Esophagus muscularis mucosa (tissue), 4 donors: ENCODE measurements around the gene C2orf81. TPM values are rescaled to one million over a fixed set of nuclear protein-coding genes. Genes with fewer than 3 reads are reported as not detected.
"Not testable (repeated sequence)": the region's sequence is repeated elsewhere in the genome, so short reads cannot be mapped to it uniquely, and the experiment has no call there.

Experiments
- DNase-seq: peaks from one replicate; pipeline ENCODE4 v3.0.0-alpha.2; 2017; ENCODE audit errors: extremely low spot score
- H3K27ac ChIP-seq, 4 donors: fragments of 200-600 bp; sonication (generic); replicated peaks in 1 of 4; 1 replicate in 3 of 4; 2 replicates in 1 of 4; pipeline ENCODE4 v1.5.1; 2016 to 2019; ENCODE audit warnings: mild to moderate bottlenecking in 1 of 4
- H3K27me3 ChIP-seq, 4 donors: fragments of 200-600 bp; sonication (generic); one replicate each; pipeline versions ENCODE4 v1.5.1 to v1.6.0; 2016 to 2019
- H3K36me3 ChIP-seq, 4 donors: fragments of 200-600 bp; sonication (generic); one replicate each; pipeline ENCODE4 v1.5.1; 2016 to 2019
- H3K4me1 ChIP-seq, 4 donors: fragments of 200-600 bp; sonication (generic); one replicate each; pipeline ENCODE4 v1.5.1; 2016 to 2019
- H3K4me3 ChIP-seq, 4 donors: fragments of 200-600 bp; sonication (generic); 1 replicate in 2 of 4; 2 replicates in 2 of 4; pipeline ENCODE4 v1.5.1; 2016 to 2019; ENCODE audit warnings: mild to moderate bottlenecking in 4 of 4, moderate library complexity in 1 of 4
- H3K9me3 ChIP-seq, 4 donors: fragments of 200-600 bp; sonication (generic); 1 replicate in 3 of 4; 2 replicates in 1 of 4; pipeline ENCODE4 v1.5.1; 2016 to 2019
- CTCF ChIP-seq, 3 experiments: fragments of 200-600 bp in 2 of 3; fragments of 450-650 bp in 1 of 3; sonication (generic) in 2 of 3; IDR thresholded peaks; one replicate each; pipeline ENCODE4 v1.5.1; 2017 to 2019; ENCODE audit warnings: antibody characterized with exemption in 3 of 3, mild to moderate bottlenecking in 2 of 3, moderate library complexity in 1 of 3
- EP300 ChIP-seq: sonication (generic); formaldehyde crosslinking; IDR thresholded peaks from one replicate; pipeline ENCODE4 v1.6.1; 2017; ENCODE audit warnings: antibody characterized with exemption
- POLR2A ChIP-seq: fragments of 450-650 bp; IDR thresholded peaks from one replicate; pipeline ENCODE4 v1.6.1; 2017; ENCODE audit warnings: antibody characterized with exemption, moderate library complexity, mild to moderate bottlenecking, low read depth
- POLR2AphosphoS5 ChIP-seq, 2 donors: sonication (generic); formaldehyde crosslinking; IDR thresholded peaks; one replicate each; pipeline ENCODE4 v1.6.1; 2017; ENCODE audit warnings: antibody characterized with exemption in 2 of 2
- WGBS: methylation state at CpG from one replicate; pipeline ENCODE4 v1.1.5; 2018; 5-methylcytosine and 5-hydroxymethylcytosine counted together
- intact Hi-C: fragments of 100-400 bp; cut with DNase I; formaldehyde crosslinking; loops from one replicate; pipeline ENCODE4 v1.15.1; 2023
- total RNA-seq, 4 donors: library from RNA; depleted of rRNA; stranded (reverse); fragments of >200 nt; gene quantifications; one replicate each; pipeline versions ENCODE4 v1.1.0 to v1.2.1, GENCODE V29; 2016

The C2orf81 gene
- total RNA-seq, 4 donors from 2014 or later, result 0.66 to 4.6 (median 3.2) TPM

- TF ChIP-seq CTCF (IDR thresholded peaks at IDR 0.05), result no peak
- no peak for TF ChIP-seq EP300
- no peak for TF ChIP-seq POLR2AphosphoS5 (IDR thresholded peaks at IDR 0.05)
- TF ChIP-seq POLR2A, result no peak
- 83% methylated on average over 5 of the region's 5 CpGs for WGBS
- Histone ChIP-seq H3K4me3 (no peak overlapping the region), H3K27me3 (no peaks in the 10 kb centered on the region), H3K4me1 (peaks cover 13 to 16% (median 15%) of the 10 kb centered on the region in 4 donors), H3K9me3 (no peaks in the 10 kb centered on the region), H3K36me3 (peaks cover 10 to 45% (median 43%) of the 10 kb centered on the region in 4 donors), H3K27ac (no peak overlapping the region)
- DNase-seq, result no peak
- intact Hi-C loops, result no loop called here
Observed at GRCh38 chr2:74424139-74424992, 2.9 kb upstream of the C2orf81 start.

- no peak for DNase-seq
- WGBS, result 81% methylated on average over 8 of the region's 9 CpGs
- intact Hi-C loops, result no loop called here
- H3K36me3 ChIP-seq, result peaks cover under 1 to 36% (median 34%) of the 10 kb centered on the region in 4 donors
- H3K4me3 ChIP-seq, result no peak overlapping the region
- no peaks in the 10 kb centered on the region for H3K27me3 ChIP-seq
- H3K9me3 ChIP-seq, result no peaks in the 10 kb centered on the region
- H3K4me1 ChIP-seq, result peaks cover 13 to 17% (median 16%) of the 10 kb centered on the region in 4 donors
- no peak for TF ChIP-seq EP300
- TF ChIP-seq CTCF (IDR thresholded peaks at IDR 0.05), result no peak
- TF ChIP-seq POLR2AphosphoS5 (IDR thresholded peaks at IDR 0.05), result no peak
- no peak for TF ChIP-seq POLR2A
- H3K27ac ChIP-seq, result no peak overlapping the region
Observed at GRCh38 chr2:74423231-74424095, 2.0 kb upstream of the C2orf81 start.

GRCh38 chr2:74420443-74421103 is 846 bp downstream of the C2orf81 start:
- peaks cover 17 to 25% (median 22%) of the 10 kb centered on the region in 4 donors for H3K4me1 ChIP-seq
- intact Hi-C loops, H3K9me3 ChIP-seq, DNase-seq, H3K27me3 ChIP-seq, H3K36me3 ChIP-seq: not testable (repeated sequence)
- peak overlapping the region; percentile 66 to 81 (median 66) for H3K4me3 ChIP-seq
- H3K27ac ChIP-seq, result peak overlapping the region in 2 of 4 donors; percentile 73 to 74
- 76% methylated on average over 19 of the region's 19 CpGs for WGBS

GRCh38 chr2:74420006-74420405 is 1.4 kb downstream of the C2orf81 start:
- no peak for TF ChIP-seq EP300
- TF ChIP-seq POLR2A, result no peak
- no peak for TF ChIP-seq CTCF (IDR thresholded peaks at IDR 0.05)
- TF ChIP-seq POLR2AphosphoS5 (IDR thresholded peaks at IDR 0.05), result no peak
- intact Hi-C loops, result no loop called here
- no peak overlapping the region for H3K27ac ChIP-seq
- 81% methylated on average over 2 of the region's 2 CpGs for WGBS
- DNase-seq, result no peak
- H3K4me3 ChIP-seq, result no peak overlapping the region
- H3K4me1 ChIP-seq, result peaks cover 23 to 31% (median 27%) of the 10 kb centered on the region in 4 donors
- H3K27me3 ChIP-seq, result no peaks in the 10 kb centered on the region
- no peaks in the 10 kb centered on the region for H3K9me3 ChIP-seq
- peaks cover 0 to 2% (median under 1%) of the 10 kb centered on the region in 4 donors for H3K36me3 ChIP-seq
